Heart left ventricle (tissue), 16 donors: ENCODE data around the gene UBE3B. TPM values are rescaled to one million over a fixed set of nuclear protein-coding genes. Genes with fewer than 3 reads are reported as not detected.

Experiments used
- ATAC-seq, 4 donors: fragments of 200-7000 bp; cut with Tn5 transposase; one replicate each; pipeline ENCODE4 v1.9.1; 2020 to 2022; ENCODE audit warnings: moderate library complexity in 4 of 4, mild to moderate bottlenecking in 3 of 4, moderate number of reproducible peaks in 1 of 4
- DNase-seq, 5 donors: peaks; one replicate each; pipeline ENCODE4 v3.0.0-alpha.2; 2020
- H3K27ac ChIP-seq, 12 donors: fragments of 200-600 bp; sonication (generic) in 4 of 12; one replicate each; pipeline versions ENCODE4 v1.5.0 to v1.8.0; 2016 to 2022; ENCODE audit warnings: mild to moderate bottlenecking in 2 of 12
- H3K27me3 ChIP-seq, 9 donors: fragments of 200-600 bp; sonication (generic) in 2 of 9; one replicate each; pipeline versions ENCODE4 v1.5.1 to v1.8.0; 2016 to 2022; ENCODE audit warnings: mild to moderate bottlenecking in 3 of 9
- H3K36me3 ChIP-seq, 9 donors: fragments of 200-600 bp; sonication (generic) in 2 of 9; one replicate each; pipeline versions ENCODE4 v1.5.0 to v1.8.0; 2018 to 2022; ENCODE audit warnings: mild to moderate bottlenecking in 2 of 9
- H3K4me1 ChIP-seq, 12 donors: fragments of 200-600 bp; sonication (generic) in 4 of 12; one replicate each; pipeline versions ENCODE4 v1.5.0 to v1.8.0; 2016 to 2022; ENCODE audit warnings: mild to moderate bottlenecking in 3 of 12
- H3K4me3 ChIP-seq, 12 donors: fragments of 200-600 bp; sonication (generic) in 4 of 12; one replicate each; pipeline versions ENCODE4 v1.5.0 to v1.8.0; 2017 to 2022; ENCODE audit warnings: mild to moderate bottlenecking in 9 of 12, moderate library complexity in 4 of 12
- H3K9me3 ChIP-seq, 12 donors: fragments of 200-600 bp; sonication (generic) in 4 of 12; one replicate each; pipeline versions ENCODE4 v1.5.0 to v1.8.0; 2016 to 2022; ENCODE audit warnings: mild to moderate bottlenecking in 1 of 12
- CTCF ChIP-seq, 12 donors: fragments of 200-600 bp; sonication (generic) in 4 of 12; IDR thresholded peaks; one replicate each; pipeline versions ENCODE4 v1.5.0 to v1.8.0; 2018 to 2022; ENCODE audit warnings: antibody characterized with exemption in 12 of 12, mild to moderate bottlenecking in 5 of 12
- POLR2A ChIP-seq, 2 donors: fragments of 450-650 bp; IDR thresholded peaks; one replicate each; pipeline ENCODE4 v1.6.1; 2017; ENCODE audit warnings: antibody characterized with exemption in 2 of 2, mild to moderate bottlenecking in 2 of 2, moderate library complexity in 2 of 2
- WGBS, 4 donors: extraction: QIAGEN DNeasy Blood & Tissue Kit in 2 of 4; methylation state at CpG; one replicate each; pipeline versions ENCODE4 v1.1.5 to v1.1.7; 2013 to 2018; 5-methylcytosine and 5-hydroxymethylcytosine counted together
- intact Hi-C, 10 donors: fragments of 100-400 bp; cut with DNase I; formaldehyde crosslinking; loops; one replicate each; pipeline versions ENCODE4 v1.11.1 to v1.14.2; 2022
- polyA plus RNA-seq, 2 donors: library from polyadenylated mRNA; stranded (reverse); fragments of 200-250 nt; gene quantifications; one replicate each; pipeline ENCODE4 v1.2.3, GENCODE V29; 2013
- total RNA-seq, 9 donors: library from RNA; depleted of rRNA in 2 of 9; stranded (reverse); fragments of >200 nt in 2 of 9; fragmentation: NEBNext Ultra II Directional in 3 of 9; extraction: Animal tissue kit (Norgen Biotek cat#: 25700) in 3 of 9; gene quantifications; one replicate each; pipeline versions ENCODE4 v1.1.0 to v1.2.4, GENCODE V29; 2016 to 2023
- donor health status: ischemic (EF 13 %, LVEDD 7.1; RV severe dilation, severe dysfunction).
- donor health status: healthy with polysubstance abuse.
- donor health status: DM: no; HTN: yes; CAD: no.
- donor health status: DM: no; HTN: no; CAD: no.
- donor health status: ischemic (EF 25% LVEDD 6.9; RV normal size, moderate dysfunction).
- donor health status: ischemic (EF 25% LVEDD 5.7; RV mildly dilated, moderate dysfunction).
- donor health status: healthy.
- donor health status: DM: yes; HTN: yes; CAD: no.
- donor health status: ischemic (EF 35%, LVEDD 5.7; RV mildly dilated, moderate dysfunction).
- donor health status: nonischemic (EF 11% LVEDD 7.7; RV severe dilation, severe dysfunction).
- donor health status: DM: yes; HTN: yes; CAD: no.
- donor health status: PGD.
- donor health status: ischemic (EF 29% LVEDD 5.4; RV normal size, mild dysfunction).
- donor health status: nonischemic (EF 23%, LVEDD 6.1; RV moderate dilation, normal function).

The UBE3B gene
- total and polyA plus RNA-seq, 11 donors = 19.1 to 82.7 (median 50.6) TPM

DNA sequence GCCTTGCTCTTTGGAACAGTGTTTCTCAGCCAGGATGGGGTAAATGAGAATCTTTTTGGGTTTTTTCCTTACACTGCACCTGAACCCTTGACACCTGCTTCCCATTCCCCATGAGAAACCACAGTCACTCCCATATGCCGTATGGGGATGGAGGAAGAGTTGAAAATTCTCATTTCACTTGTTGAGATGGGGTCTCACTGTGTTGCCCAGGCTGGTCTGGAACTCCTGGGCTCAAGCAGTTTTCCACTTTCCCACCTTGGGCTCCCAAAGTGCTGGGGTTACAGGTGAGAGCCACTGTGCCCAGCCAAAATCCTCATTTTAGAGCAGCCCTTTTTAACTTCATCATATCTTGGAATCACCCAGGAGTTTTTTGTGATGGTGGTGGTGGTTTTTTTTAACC is 99.9 kb downstream of the UBE3B start:
- DNase-seq (no peak), ATAC-seq (no peak)
- H3K4me3 ChIP-seq = no peak overlapping the region
- H3K27ac ChIP-seq = no peak overlapping the region
- H3K27me3 ChIP-seq = no peaks in the 10 kb centered on the region
- 94 to 100% (median 98%) methylated on average over 1 of the region's 1 CpG for WGBS, 4 donors
- no peaks in the 10 kb centered on the region for H3K9me3 ChIP-seq
- peaks cover 0 to 20% (median 15%) of the 10 kb centered on the region in 12 donors for H3K4me1 ChIP-seq
- intact Hi-C loops = loop anchor here in 1 of 10 donors (5.0 kb wide), 1 partner anchor 50 kb away; no protein-coding TSS in a partner anchor
- no peak for TF ChIP-seq POLR2A (IDR thresholded peaks at IDR 0.05)
- TF ChIP-seq CTCF (IDR thresholded peaks at IDR 0.05) = no peak
- H3K36me3 ChIP-seq = peaks cover 0 to 67% (median 61%) of the 10 kb centered on the region in 9 donors

GRCh38 chr12:109578330-109578927 is 101.0 kb downstream of the UBE3B start:
- H3K36me3 ChIP-seq = peaks cover 0 to 68% (median 62%) of the 10 kb centered on the region in 9 donors
- H3K27me3 ChIP-seq = no peaks in the 10 kb centered on the region
- TF ChIP-seq CTCF (IDR thresholded peaks at IDR 0.05) = no peak
- TF ChIP-seq POLR2A (IDR thresholded peaks at IDR 0.05) = no peak
- WGBS, 4 donors = 81 to 92% (median 89%) methylated on average over 8 of the region's 8 CpGs
- ATAC-seq (no peak), DNase-seq (no peak)
- no peak overlapping the region for H3K27ac ChIP-seq
- peaks cover 0 to 13% (median 9%) of the 10 kb centered on the region in 12 donors for H3K4me1 ChIP-seq
- no peak overlapping the region for H3K4me3 ChIP-seq
- no peaks in the 10 kb centered on the region for H3K9me3 ChIP-seq
- intact Hi-C loops = loop anchor here in 1 of 10 donors (5.0 kb wide), 1 partner anchor 51 kb away; no protein-coding TSS in a partner anchor

- ATAC-seq (no peak), DNase-seq (no peak)
- no peak overlapping the region for H3K4me3 ChIP-seq
- no peak overlapping the region for H3K27ac ChIP-seq
- H3K27me3 ChIP-seq = no peaks in the 10 kb centered on the region
- no peaks in the 10 kb centered on the region for H3K9me3 ChIP-seq
- intact Hi-C loops = loop anchor here in 1 of 10 donors (5.0 kb wide), 1 partner anchor 52 kb away; no protein-coding TSS in a partner anchor
- peaks cover 0 to 6% (median 2%) of the 10 kb centered on the region in 12 donors for H3K4me1 ChIP-seq
- 91 to 97% (median 92%) methylated on average over 7 of the region's 7 CpGs for WGBS, 4 donors
- TF ChIP-seq CTCF (IDR thresholded peaks at IDR 0.05) (no peak), POLR2A (IDR thresholded peaks at IDR 0.05) (no peak)
- peaks cover 0 to 79% (median 70%) of the 10 kb centered on the region in 9 donors for H3K36me3 ChIP-seq
Observed at GRCh38 chr12:109579639-109580038, 102.2 kb downstream of the UBE3B start.

DNA sequence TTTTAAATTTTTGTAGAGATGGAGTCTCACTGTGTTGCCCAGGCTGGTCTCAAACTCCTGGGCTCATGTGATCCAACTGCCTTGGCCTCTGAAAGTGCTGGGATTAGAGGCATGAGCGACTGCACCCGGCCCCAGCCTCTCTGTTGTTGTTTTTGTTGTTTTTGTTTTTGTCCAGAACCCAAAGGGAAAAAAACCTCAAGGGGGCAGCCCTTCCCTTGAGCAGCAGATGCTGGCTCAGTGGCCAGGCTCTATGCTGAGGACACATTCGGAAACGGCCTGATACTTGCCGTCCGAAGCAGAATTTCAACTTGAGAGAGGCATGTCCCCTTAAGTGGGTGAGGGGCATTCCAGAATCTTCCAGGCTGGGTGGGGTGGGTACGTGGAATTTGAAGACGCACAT is 102.8 kb downstream of the UBE3B start:
- no peaks in the 10 kb centered on the region for H3K27me3 ChIP-seq
- no peaks in the 10 kb centered on the region for H3K9me3 ChIP-seq
- TF ChIP-seq CTCF (IDR thresholded peaks at IDR 0.05) = no peak
- TF ChIP-seq POLR2A (IDR thresholded peaks at IDR 0.05) = no peak
- no peak overlapping the region for H3K27ac ChIP-seq
- H3K36me3 ChIP-seq = peaks cover 0 to 80% (median 73%) of the 10 kb centered on the region in 9 donors
- H3K4me3 ChIP-seq = no peak overlapping the region
- no peaks in the 10 kb centered on the region for H3K4me1 ChIP-seq
- intact Hi-C loops = no loop called here
- ATAC-seq = no peak
- DNase-seq = no peak
- 83 to 87% (median 86%) methylated on average over 8 of the region's 8 CpGs for WGBS, 4 donors
